ENCODE data around the gene TBC1D17. TPM values are rescaled to one million over a fixed set of nuclear protein-coding genes. Genes with fewer than 3 reads are reported as not detected.

The TBC1D17 gene
- total RNA-seq, 1 experiment from 2014 or later = 35.1 TPM

- H3K27ac ChIP-seq (ENCODE audit: low read depth, low read length, poor library complexity, severe bottlenecking) = no peak overlapping the region
- CTCF ChIA-PET = no interaction called here
- intact Hi-C loops (cut with micrococcal nuclease; ENCODE audit: unreplicated experiment) = no loop called here
- no TSS peak for BruUV-seq (replicated peaks)
- no peaks in the 10 kb centered on the region for H3K9me3 ChIP-seq (ENCODE audit: low read depth, low read length, poor library complexity, severe bottlenecking)
- H3K36me3 ChIP-seq (ENCODE audit: insufficient read depth, low read length, poor library complexity, severe bottlenecking) = peaks cover 30% of the 10 kb centered on the region
- TF ChIP-seq CTCF (conservative IDR thresholded peaks at IDR 0.05; ENCODE audit: low read depth, low read length) = no peak
- TF ChIP-seq EZH2 (IDR thresholded peaks at IDR 0.05; ENCODE audit: borderline replicate concordance, low read depth, low read length, poor library complexity, severe bottlenecking) = no peak
- no peaks in the 10 kb centered on the region for H3K27me3 ChIP-seq (replicated peaks; ENCODE audit: insufficient read depth, low read depth, low read length, poor library complexity)
- no peaks in the 10 kb centered on the region for H3K4me1 ChIP-seq (ENCODE audit: insufficient read depth, low read length, poor library complexity, severe bottlenecking)
- H3K4me3 ChIP-seq (ENCODE audit: low read depth, low read length, poor library complexity, severe bottlenecking) = no peak overlapping the region
- POLR2A ChIA-PET (ENCODE audit: low non-redundant PET) = interaction anchor here (0.6 kb wide), 2 partner anchors 22 to 33 kb away, joined by 7 to 17 read pairs; no protein-coding TSS in a partner anchor
- DNase-seq (ENCODE audit: low spot score) = no peak
Measured at GRCh38 chr19:49843265-49843664, 34.2 kb upstream of the TBC1D17 start.

DNA sequence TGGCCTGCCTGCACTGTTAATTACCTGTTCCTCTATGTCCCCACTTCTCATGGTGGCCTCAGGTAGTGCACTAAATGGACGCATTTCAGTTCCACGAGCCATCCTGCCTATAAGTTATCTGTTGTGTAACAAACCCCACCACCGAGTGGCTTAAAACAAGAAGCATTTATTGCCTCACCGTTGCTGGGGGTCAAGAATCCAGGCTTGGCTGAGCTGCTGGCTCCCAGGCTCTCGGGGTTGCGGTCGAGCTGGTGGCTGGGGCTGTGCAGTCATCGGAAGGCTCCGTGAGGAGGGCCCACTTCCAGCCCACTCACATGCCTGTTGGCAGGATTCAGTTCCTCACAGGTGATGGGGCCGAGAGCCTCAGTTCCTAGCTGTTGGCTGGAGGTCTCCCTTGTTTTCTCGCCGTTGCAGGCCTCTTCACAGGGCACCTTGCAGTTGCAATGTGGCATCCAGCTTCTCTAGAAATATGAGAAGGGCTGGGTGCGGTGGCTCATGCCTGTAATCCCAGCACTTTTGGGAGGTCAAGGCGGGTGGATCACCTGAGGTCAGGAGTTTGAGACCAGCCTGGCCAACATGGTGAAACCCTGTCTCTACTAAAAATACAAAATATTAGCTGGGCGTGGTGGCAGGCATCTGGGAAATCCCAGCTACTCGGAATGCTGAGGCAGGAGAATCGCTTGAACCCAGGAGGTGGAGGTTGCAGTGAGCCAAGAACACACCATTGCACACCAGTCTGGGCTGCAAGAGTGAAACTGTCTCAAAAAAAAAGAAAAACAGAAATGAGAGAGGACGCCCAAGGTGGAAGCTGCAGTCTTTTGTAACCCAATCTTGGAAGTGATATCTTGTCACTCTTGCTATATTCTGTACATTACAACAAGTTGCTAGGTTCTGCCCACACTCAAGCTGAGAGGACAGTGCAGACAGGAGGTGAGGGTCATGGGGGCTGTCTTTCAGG, 33.1 kb upstream of the TBC1D17 start:
- Histone ChIP-seq H3K9me3 (ENCODE audit: low read depth, low read length, poor library complexity, severe bottlenecking) (peaks cover 7% of the 10 kb centered on the region), H3K27me3 (replicated peaks; ENCODE audit: insufficient read depth, low read depth, low read length, poor library complexity) (no peaks in the 10 kb centered on the region), H3K27ac (ENCODE audit: low read depth, low read length, poor library complexity, severe bottlenecking) (no peak overlapping the region), H3K4me1 (ENCODE audit: insufficient read depth, low read length, poor library complexity, severe bottlenecking) (no peaks in the 10 kb centered on the region), H3K36me3 (ENCODE audit: insufficient read depth, low read length, poor library complexity, severe bottlenecking) (peaks cover 23% of the 10 kb centered on the region), H3K4me3 (ENCODE audit: low read depth, low read length, poor library complexity, severe bottlenecking) (no peak overlapping the region)
- no TSS peak for BruUV-seq (replicated peaks)
- TF ChIP-seq EZH2 (IDR thresholded peaks at IDR 0.05; ENCODE audit: borderline replicate concordance, low read depth, low read length, poor library complexity, severe bottlenecking) (no peak), CTCF (conservative IDR thresholded peaks at IDR 0.05; ENCODE audit: low read depth, low read length) (no peak)
- CTCF ChIA-PET = no interaction called here
- POLR2A ChIA-PET (ENCODE audit: low non-redundant PET) = no interaction called here
- DNase-seq (ENCODE audit: low spot score) = no peak
- intact Hi-C loops (cut with micrococcal nuclease; ENCODE audit: unreplicated experiment) = no loop called here

- no TSS peak for BruUV-seq (replicated peaks)
- no peak overlapping the region for H3K4me3 ChIP-seq (ENCODE audit: low read depth, low read length, poor library complexity, severe bottlenecking)
- no peaks in the 10 kb centered on the region for H3K27me3 ChIP-seq (replicated peaks; ENCODE audit: insufficient read depth, low read depth, low read length, poor library complexity)
- H3K9me3 ChIP-seq (ENCODE audit: low read depth, low read length, poor library complexity, severe bottlenecking) = peaks cover 9% of the 10 kb centered on the region
- CTCF ChIA-PET = no interaction called here
- intact Hi-C loops (cut with micrococcal nuclease; ENCODE audit: unreplicated experiment) = no loop called here
- DNase-seq (ENCODE audit: low spot score) = no peak
- H3K27ac ChIP-seq (ENCODE audit: low read depth, low read length, poor library complexity, severe bottlenecking) = no peak overlapping the region
- peaks cover 5% of the 10 kb centered on the region for H3K4me1 ChIP-seq (ENCODE audit: insufficient read depth, low read length, poor library complexity, severe bottlenecking)
- TF ChIP-seq EZH2 (IDR thresholded peaks at IDR 0.05; ENCODE audit: borderline replicate concordance, low read depth, low read length, poor library complexity, severe bottlenecking) (no peak), CTCF (conservative IDR thresholded peaks at IDR 0.05; ENCODE audit: low read depth, low read length) (0 out of 2 replicates have a peak, but pooled peaks have one; percentile 11)
- peaks cover 16% of the 10 kb centered on the region for H3K36me3 ChIP-seq (ENCODE audit: insufficient read depth, low read length, poor library complexity, severe bottlenecking)
- POLR2A ChIA-PET (ENCODE audit: low non-redundant PET) = no interaction called here
Measured at GRCh38 chr19:49845414-49845813, 32.1 kb upstream of the TBC1D17 start.
